Adipocyte (in vitro differentiated cells): Measurements from ENCODE around the gene UFC1.

Source experiments
- DNase-seq: peaks from one replicate; pipeline ENCODE4 v3.0.0-alpha.2; 2015; ENCODE audit warnings: low read depth
- H3K27me3 ChIP-seq: replicated peaks from 2 replicates; pipeline ENCODE4 v1.7.0; 2013; ENCODE audit warnings: mild to moderate bottlenecking, low read length, moderate library complexity; ENCODE audit not compliant: control insufficient read depth, insufficient read depth
- H3K36me3 ChIP-seq: 2 replicates; pipeline ENCODE4 v1.7.0; 2013; ENCODE audit warnings: low read length, mild to moderate bottlenecking, moderate library complexity; ENCODE audit not compliant: control insufficient read depth, insufficient read depth, severe bottlenecking
- H3K4me1 ChIP-seq: 2 replicates; pipeline ENCODE4 v1.7.0; 2013; ENCODE audit warnings: mild to moderate bottlenecking, low read length, moderate library complexity; ENCODE audit not compliant: control insufficient read depth, insufficient read depth
- H3K4me3 ChIP-seq: 2 replicates; pipeline ENCODE4 v1.7.0; 2013; ENCODE audit warnings: mild to moderate bottlenecking, low read length, moderate library complexity
- H3K9ac ChIP-seq: 2 replicates; pipeline ENCODE4 v1.7.0; 2013; ENCODE audit warnings: mild to moderate bottlenecking, low read length, moderate library complexity
- H3K9me3 ChIP-seq: 2 replicates; pipeline ENCODE4 v1.7.0; 2013; ENCODE audit warnings: mild to moderate bottlenecking, low read length, moderate library complexity; ENCODE audit not compliant: control insufficient read depth

Gene UFC1

GRCh38 chr1:161172776-161173376 is 19.1 kb downstream of the UFC1 start:
- Histone ChIP-seq H3K4me3 (peak overlapping the region; percentile 35), H3K9me3 (no peaks in the 10 kb centered on the region), H3K4me1 (peaks cover 40% of the 10 kb centered on the region), H3K36me3 (peaks cover 55% of the 10 kb centered on the region), H3K9ac (peak overlapping the region; percentile 69), H3K27me3 (no peaks in the 10 kb centered on the region)
- DNase-seq = peak; percentile 87

GRCh38 chr1:161173711-161174110 is 19.9 kb downstream of the UFC1 start:
- no peaks in the 10 kb centered on the region for H3K27me3 ChIP-seq
- H3K36me3 ChIP-seq = peaks cover 55% of the 10 kb centered on the region
- no peak for DNase-seq
- peak overlapping the region; percentile 2 for H3K9ac ChIP-seq
- no peaks in the 10 kb centered on the region for H3K9me3 ChIP-seq
- H3K4me3 ChIP-seq = peak overlapping the region; percentile 0
- peaks cover 42% of the 10 kb centered on the region for H3K4me1 ChIP-seq

- H3K27me3 ChIP-seq = no peaks in the 10 kb centered on the region
Observed at GRCh38 chr1:161174911-161175310, 21.1 kb downstream of the UFC1 start.

GRCh38 chr1:161175771-161176453 is 22.1 kb downstream of the UFC1 start:
- Histone ChIP-seq H3K36me3 (peaks cover 39% of the 10 kb centered on the region), H3K4me1 (peaks cover 42% of the 10 kb centered on the region), H3K9me3 (no peaks in the 10 kb centered on the region), H3K9ac (peak overlapping the region; percentile 94), H3K27me3 (no peaks in the 10 kb centered on the region), H3K4me3 (peak overlapping the region; percentile 92)
- no peak for DNase-seq

More at GRCh38 chr1:161174911-161175310, 21.1 kb downstream of the UFC1 start:
- H3K9ac ChIP-seq = no peak overlapping the region
- H3K9me3 ChIP-seq = no peaks in the 10 kb centered on the region
- peaks cover 42% of the 10 kb centered on the region for H3K4me1 ChIP-seq
- no peak for DNase-seq
- no peak overlapping the region for H3K4me3 ChIP-seq
- peaks cover 46% of the 10 kb centered on the region for H3K36me3 ChIP-seq

GRCh38 chr1:161176468-161177111 is 22.8 kb downstream of the UFC1 start:
- H3K36me3 ChIP-seq = peaks cover 32% of the 10 kb centered on the region

GRCh38 chr1:161177112-161177935 is 23.5 kb downstream of the UFC1 start, which contains the start of gene B4GALT3:
B4GALT3 (minus strand) TSS chr1:161177507; CDS start chr1:161176060, 1,447 bp downstream.
- peaks cover 25% of the 10 kb centered on the region for H3K36me3 ChIP-seq
- H3K9me3 ChIP-seq = no peaks in the 10 kb centered on the region
- peaks cover 39% of the 10 kb centered on the region for H3K4me1 ChIP-seq
- H3K4me3 ChIP-seq = peak within 1 kb of the TSS; percentile 92
- no peaks in the 10 kb centered on the region for H3K27me3 ChIP-seq
- DNase-seq = peak; percentile 94
- peak within 1 kb of the TSS; percentile 94 for H3K9ac ChIP-seq

More at GRCh38 chr1:161176468-161177111, 22.8 kb downstream of the UFC1 start:
- Histone ChIP-seq H3K4me1 (peaks cover 42% of the 10 kb centered on the region), H3K27me3 (no peaks in the 10 kb centered on the region), H3K4me3 (peak overlapping the region; percentile 92), H3K9ac (peak overlapping the region; percentile 94), H3K9me3 (no peaks in the 10 kb centered on the region)
- DNase-seq = no peak

GRCh38 chr1:161177936-161178244 is 24.1 kb downstream of the UFC1 start:
- DNase-seq = no peak
- no peaks in the 10 kb centered on the region for H3K27me3 ChIP-seq
- H3K4me3 ChIP-seq = peak overlapping the region; percentile 92
- H3K36me3 ChIP-seq = peaks cover 25% of the 10 kb centered on the region
- H3K4me1 ChIP-seq = peaks cover 39% of the 10 kb centered on the region
- H3K9me3 ChIP-seq = no peaks in the 10 kb centered on the region
- peak overlapping the region; percentile 94 for H3K9ac ChIP-seq

- H3K4me1 ChIP-seq = peaks cover 31% of the 10 kb centered on the region
- H3K36me3 ChIP-seq = peaks cover 13% of the 10 kb centered on the region
Observed at GRCh38 chr1:161179698-161180097, 25.9 kb downstream of the UFC1 start.

GRCh38 chr1:161180639-161181038 is 26.9 kb downstream of the UFC1 start:
- Histone ChIP-seq H3K36me3 (peaks cover 3% of the 10 kb centered on the region), H3K27me3 (no peaks in the 10 kb centered on the region), H3K4me3 (no peak overlapping the region), H3K9ac (no peak overlapping the region), H3K9me3 (no peaks in the 10 kb centered on the region), H3K4me1 (peaks cover 35% of the 10 kb centered on the region)
- peak; percentile 34 for DNase-seq

More at GRCh38 chr1:161179698-161180097, 25.9 kb downstream of the UFC1 start:
- Histone ChIP-seq H3K9me3 (no peaks in the 10 kb centered on the region), H3K4me3 (no peak overlapping the region), H3K9ac (no peak overlapping the region), H3K27me3 (no peaks in the 10 kb centered on the region)
- DNase-seq = no peak

- peaks cover 32% of the 10 kb centered on the region for H3K4me1 ChIP-seq
- H3K4me3 ChIP-seq = no peak overlapping the region
- DNase-seq = no peak
- H3K27me3 ChIP-seq = no peaks in the 10 kb centered on the region
- no peaks in the 10 kb centered on the region for H3K9me3 ChIP-seq
- peak overlapping the region; percentile 27 for H3K9ac ChIP-seq
- H3K36me3 ChIP-seq = no peaks in the 10 kb centered on the region
Observed at GRCh38 chr1:161182214-161182613, 28.4 kb downstream of the UFC1 start.

- no peak for DNase-seq
- no peaks in the 10 kb centered on the region for H3K27me3 ChIP-seq
Observed at GRCh38 chr1:161185282-161185682, 31.5 kb downstream of the UFC1 start.

More at GRCh38 chr1:161185282-161185682, 31.5 kb downstream of the UFC1 start:
- peak overlapping the region; percentile 69 for H3K9ac ChIP-seq
- H3K36me3 ChIP-seq = no peaks in the 10 kb centered on the region
- peak overlapping the region; percentile 54 for H3K4me3 ChIP-seq
- H3K4me1 ChIP-seq = peaks cover 42% of the 10 kb centered on the region
- H3K9me3 ChIP-seq = no peaks in the 10 kb centered on the region
